ENCODE measurements around the gene LRRC8A.

DNA sequence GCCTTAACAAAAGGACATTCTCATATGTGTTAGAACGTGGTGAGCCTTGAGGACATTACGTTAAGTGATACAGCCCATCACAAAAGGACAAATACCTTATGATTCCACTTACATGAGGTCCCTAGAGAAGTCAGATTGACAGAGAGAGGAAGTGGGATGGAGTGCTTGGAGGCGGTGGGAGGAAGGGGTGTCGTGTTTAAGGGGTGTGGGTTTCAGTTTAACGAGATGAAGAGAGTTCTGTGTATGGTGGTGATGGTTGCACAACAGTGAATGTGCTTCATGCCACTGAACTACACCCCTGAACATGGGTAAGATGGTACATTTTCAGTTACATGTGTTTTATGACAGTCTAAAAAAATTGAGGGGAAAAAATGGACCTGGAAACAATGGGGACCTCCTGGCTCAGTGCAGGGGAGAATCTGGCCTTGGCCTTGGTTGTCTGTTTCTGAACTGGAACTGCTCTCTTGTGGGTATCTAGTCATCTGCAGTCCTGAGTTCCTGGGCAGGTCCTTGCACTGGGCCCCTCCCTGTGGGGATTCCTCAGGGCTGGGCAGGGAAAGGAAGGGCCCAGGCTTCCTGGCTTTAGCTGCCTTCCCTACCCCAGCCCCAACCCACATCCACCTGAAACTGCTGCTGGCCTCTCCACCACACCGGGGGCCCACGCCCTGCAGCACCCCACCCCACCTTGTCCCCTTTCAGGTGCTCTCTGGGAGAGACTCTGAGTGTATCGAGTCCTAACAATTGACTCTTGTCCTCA is 17.8 kb downstream of the LRRC8A start:
- TF ChIP-seq, protein P1, sequence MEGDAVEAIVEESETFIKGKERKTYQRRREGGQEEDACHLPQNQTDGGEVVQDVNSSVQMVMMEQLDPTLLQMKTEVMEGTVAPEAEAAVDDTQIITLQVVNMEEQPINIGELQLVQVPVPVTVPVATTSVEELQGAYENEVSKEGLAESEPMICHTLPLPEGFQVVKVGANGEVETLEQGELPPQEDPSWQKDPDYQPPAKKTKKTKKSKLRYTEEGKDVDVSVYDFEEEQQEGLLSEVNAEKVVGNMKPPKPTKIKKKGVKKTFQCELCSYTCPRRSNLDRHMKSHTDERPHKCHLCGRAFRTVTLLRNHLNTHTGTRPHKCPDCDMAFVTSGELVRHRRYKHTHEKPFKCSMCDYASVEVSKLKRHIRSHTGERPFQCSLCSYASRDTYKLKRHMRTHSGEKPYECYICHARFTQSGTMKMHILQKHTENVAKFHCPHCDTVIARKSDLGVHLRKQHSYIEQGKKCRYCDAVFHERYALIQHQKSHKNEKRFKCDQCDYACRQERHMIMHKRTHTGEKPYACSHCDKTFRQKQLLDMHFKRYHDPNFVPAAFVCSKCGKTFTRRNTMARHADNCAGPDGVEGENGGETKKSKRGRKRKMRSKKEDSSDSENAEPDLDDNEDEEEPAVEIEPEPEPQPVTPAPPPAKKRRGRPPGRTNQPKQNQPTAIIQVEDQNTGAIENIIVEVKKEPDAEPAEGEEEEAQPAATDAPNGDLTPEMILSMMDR (IDR thresholded peaks at IDR 0.05), result no peak
- TF ChIP-seq POLR2A (IDR thresholded peaks at IDR 0.05), result no peak
- TF ChIP-seq EP300 (IDR thresholded peaks at IDR 0.05), result no peak
- TF ChIP-seq POLR2AphosphoS5 (IDR thresholded peaks at IDR 0.05), result peak in 1 of 2 donors; percentile 56

All from upper lobe of left lung (tissue), 4 donors.